Measurements from ENCODE around the gene ABI3BP. TPM values are rescaled to one million over a fixed set of nuclear protein-coding genes. Genes with fewer than 3 reads are reported as not detected.

ABI3BP gene
- total and polyA plus RNA-seq, 10 of the 15 experiments (the other 5 are each of a cell fraction or from before 2014, with no cell fraction given), result 0.03 to 0.42 (median 0.11) TPM; not detected in 4

DNA sequence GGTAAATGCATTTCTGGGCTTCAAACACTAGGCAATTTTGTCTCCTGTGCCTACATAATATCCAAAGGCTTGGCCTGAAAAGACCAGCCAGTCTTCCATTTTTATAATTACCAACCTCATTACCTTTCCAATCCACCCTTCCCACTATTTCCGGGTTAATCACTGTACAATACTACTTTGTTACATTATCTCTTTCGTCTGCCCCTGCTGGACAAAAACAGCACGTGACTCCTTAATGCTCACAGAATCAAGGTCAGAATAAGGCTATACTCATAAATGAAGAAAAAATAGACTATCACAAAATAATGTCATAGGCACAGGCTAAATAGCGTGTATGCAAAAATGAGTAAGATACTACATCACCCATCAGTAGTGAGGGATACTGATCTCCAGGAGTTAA lies 40.1 kb downstream of the ABI3BP start:
- DNase-seq (ENCODE audit: low read depth, low spot score), result no peak
- TF ChIP-seq NR2F1 (conservative IDR thresholded peaks at IDR 0.05) (no peak), CREM (IDR thresholded peaks at IDR 0.05; ENCODE audit: low read depth) (no peak), NRF1 (conservative IDR thresholded peaks at IDR 0.05; ENCODE audit: low read depth, low read length) (no peak), KLF5 (IDR thresholded peaks at IDR 0.05; ENCODE audit: partially characterized antibody) (no peak)
- TF ChIP-seq, protein P1, sequence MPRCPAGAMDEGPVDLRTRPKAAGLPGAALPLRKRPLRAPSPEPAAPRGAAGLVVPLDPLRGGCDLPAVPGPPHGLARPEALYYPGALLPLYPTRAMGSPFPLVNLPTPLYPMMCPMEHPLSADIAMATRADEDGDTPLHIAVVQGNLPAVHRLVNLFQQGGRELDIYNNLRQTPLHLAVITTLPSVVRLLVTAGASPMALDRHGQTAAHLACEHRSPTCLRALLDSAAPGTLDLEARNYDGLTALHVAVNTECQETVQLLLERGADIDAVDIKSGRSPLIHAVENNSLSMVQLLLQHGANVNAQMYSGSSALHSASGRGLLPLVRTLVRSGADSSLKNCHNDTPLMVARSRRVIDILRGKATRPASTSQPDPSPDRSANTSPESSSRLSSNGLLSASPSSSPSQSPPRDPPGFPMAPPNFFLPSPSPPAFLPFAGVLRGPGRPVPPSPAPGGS (IDR thresholded peaks at IDR 0.05; ENCODE audit: borderline replicate concordance, insufficient read depth, low read depth, low read length, poor library complexity, severe bottlenecking), result no peak
- TF ChIP-seq, protein P2, sequence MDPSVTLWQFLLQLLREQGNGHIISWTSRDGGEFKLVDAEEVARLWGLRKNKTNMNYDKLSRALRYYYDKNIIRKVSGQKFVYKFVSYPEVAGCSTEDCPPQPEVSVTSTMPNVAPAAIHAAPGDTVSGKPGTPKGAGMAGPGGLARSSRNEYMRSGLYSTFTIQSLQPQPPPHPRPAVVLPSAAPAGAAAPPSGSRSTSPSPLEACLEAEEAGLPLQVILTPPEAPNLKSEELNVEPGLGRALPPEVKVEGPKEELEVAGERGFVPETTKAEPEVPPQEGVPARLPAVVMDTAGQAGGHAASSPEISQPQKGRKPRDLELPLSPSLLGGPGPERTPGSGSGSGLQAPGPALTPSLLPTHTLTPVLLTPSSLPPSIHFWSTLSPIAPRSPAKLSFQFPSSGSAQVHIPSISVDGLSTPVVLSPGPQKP (IDR thresholded peaks at IDR 0.05; ENCODE audit: low read depth, low read length), result no peak
- ChIA-PET RAD21 (ENCODE audit: unreplicated experiment) (no interaction called here), SMC1A (ENCODE audit: uncharacterized antibody, unreplicated experiment) (interaction anchor here (0.7 kb wide), 1 partner anchor 16 kb away, joined by 3 read pairs; no protein-coding TSS in a partner anchor), POLR2A (interaction anchor here (0.7 kb wide), 1 partner anchor 86 kb away, joined by 3 read pairs; no protein-coding TSS in a partner anchor), CTCF (no interaction called here)
- in situ Hi-C loops (cut with MboI) (no loop called here), intact Hi-C loops (cut with micrococcal nuclease; ENCODE audit: unreplicated experiment) (no loop called here)
- no peak overlapping the region for H2AFZ ChIP-seq (ENCODE audit: control insufficient read depth, low read depth, low read length)
- no peaks in the 10 kb centered on the region for H3K79me2 ChIP-seq (ENCODE audit: control insufficient read depth, insufficient read depth, low read length)
- no peaks in the 10 kb centered on the region for H3K9me3 ChIP-seq (replicated peaks; ENCODE audit: control insufficient read depth, insufficient read depth, low read length)
- no peaks in the 10 kb centered on the region for H3K4me1 ChIP-seq (ENCODE audit: control insufficient read depth, insufficient read depth, low read length)
- H3K27me3 ChIP-seq (replicated peaks in 1 of 2; ENCODE audit: control insufficient read depth in 2 of 2, insufficient read depth in 2 of 2, low read length in 1 of 2), result no peaks in the 10 kb centered on the region
- H4K20me1 ChIP-seq (ENCODE audit: control insufficient read depth, insufficient read depth), result no peaks in the 10 kb centered on the region
- no peak for ATAC-seq
- H3K4me3 ChIP-seq, result no peak overlapping the region
- no peaks in the 10 kb centered on the region for H3K36me3 ChIP-seq (ENCODE audit: control insufficient read depth in 2 of 2, insufficient read depth in 2 of 2, low read length in 1 of 2)
- no peak overlapping the region for H3K9ac ChIP-seq (ENCODE audit: control insufficient read depth, insufficient read depth, low read length)
- FAIRE-seq, result no peak
- 46% methylated on average over 4 of the region's 4 CpGs for WGBS (ENCODE audit: insufficient coverage, insufficient replicate concordance, low lambda C conversion rate, missing lambda C conversion rate)
- no peak overlapping the region for H3K27ac ChIP-seq (ENCODE audit: control insufficient read depth, insufficient read depth)
- no peak overlapping the region for H3K4me2 ChIP-seq (ENCODE audit: control insufficient read depth, insufficient read depth)
- no TSS peak for BruUV-seq (replicated peaks)
